HL-60 (cell line): ENCODE data around the gene DNAH6.

ENCODE experiments used
- DNase-seq, 2 experiments: peaks; one replicate each; pipeline ENCODE4 v3.0.0-alpha.2; 2010 to 2020; ENCODE audit warnings: low read depth in 1 of 2, low spot score in 1 of 2
- H3K27ac ChIP-seq: fragments of 250-450 bp; sonication (Bioruptor Pico); replicated peaks from 2 replicates; pipeline ENCODE4 v1.5.1; 2020; ENCODE audit warnings: mild to moderate bottlenecking, moderate library complexity
- H3K27me3 ChIP-seq: fragments of 250-450 bp; sonication (Bioruptor Pico); 2 replicates; pipeline ENCODE4 v1.5.1; 2021; ENCODE audit warnings: mild to moderate bottlenecking, moderate library complexity; ENCODE audit not compliant: insufficient read depth, poor library complexity, severe bottlenecking
- H3K4me3 ChIP-seq: replicated peaks from 2 replicates; pipeline ENCODE4 v1.5.1; 2011; ENCODE audit warnings: mild to moderate bottlenecking, control low read depth, low read length; ENCODE audit not compliant: insufficient read depth
- CTCF ChIP-seq: IDR thresholded peaks from one replicate; pipeline ENCODE4 v1.5.1; 2011; ENCODE audit warnings: low read length, control low read depth, inconsistent platforms; ENCODE audit not compliant: insufficient read depth
- GABPA ChIP-seq: IDR thresholded peaks from 2 replicates; pipeline ENCODE4 v1.6.1; 2012; ENCODE audit warnings: low read depth
- POLR2AphosphoS5 ChIP-seq: IDR thresholded peaks from 2 replicates; pipeline ENCODE4 v1.6.1; 2012; ENCODE audit warnings: low read depth
- REST ChIP-seq: IDR thresholded peaks from 2 replicates; pipeline ENCODE4 v1.6.1; 2012; ENCODE audit warnings: low read depth; ENCODE audit not compliant: insufficient replicate concordance
- SPI1 ChIP-seq: IDR thresholded peaks from 2 replicates; pipeline ENCODE4 v1.6.1; 2012; ENCODE audit warnings: low read depth, mild to moderate bottlenecking, borderline replicate concordance

DNAH6 gene

GRCh38 chr2:84647267-84647666 is 131.0 kb downstream of the DNAH6 start:
- Histone ChIP-seq H3K27ac (no peak overlapping the region), H3K4me3 (no peak overlapping the region), H3K27me3 (no peaks in the 10 kb centered on the region)
- DNase-seq, result no peak
- TF ChIP-seq SPI1 (no peak), REST (no peak)

GRCh38 chr2:84649058-84649457 is 132.8 kb downstream of the DNAH6 start:
- TF ChIP-seq REST (no peak), GABPA (no peak), CTCF (no peak), POLR2AphosphoS5 (no peak), SPI1 (no peak)

GRCh38 chr2:84649487-84650142 is 133.3 kb downstream of the DNAH6 start:
- Histone ChIP-seq H3K27me3 (no peaks in the 10 kb centered on the region), H3K4me3 (no peak overlapping the region), H3K27ac (no peak overlapping the region)
- DNase-seq, result no peak
- TF ChIP-seq GABPA (no peak), CTCF (no peak), SPI1 (no peak)

More at GRCh38 chr2:84649058-84649457, 132.8 kb downstream of the DNAH6 start:
- no peak overlapping the region for H3K4me3 ChIP-seq
- no peak for DNase-seq
- no peak overlapping the region for H3K27ac ChIP-seq
- H3K27me3 ChIP-seq, result no peaks in the 10 kb centered on the region

- H3K4me3 ChIP-seq, result no peak overlapping the region
- H3K27me3 ChIP-seq, result no peaks in the 10 kb centered on the region
- no peak for DNase-seq
- TF ChIP-seq REST (no peak), POLR2AphosphoS5 (no peak), CTCF (no peak), SPI1 (no peak), GABPA (no peak)
- H3K27ac ChIP-seq, result no peak overlapping the region
These were observed 136.1 kb downstream of the DNAH6 start for GRCh38 chr2:84652431-84652830.
